ENCODE data around the gene RBMS1. TPM values are rescaled to one million over a fixed set of nuclear protein-coding genes. Genes with fewer than 3 reads are reported as not detected.

RBMS1 gene
- total and polyA plus RNA-seq, 2 experiments from 2014 or later: 55.5 to 94.8 TPM

DNA sequence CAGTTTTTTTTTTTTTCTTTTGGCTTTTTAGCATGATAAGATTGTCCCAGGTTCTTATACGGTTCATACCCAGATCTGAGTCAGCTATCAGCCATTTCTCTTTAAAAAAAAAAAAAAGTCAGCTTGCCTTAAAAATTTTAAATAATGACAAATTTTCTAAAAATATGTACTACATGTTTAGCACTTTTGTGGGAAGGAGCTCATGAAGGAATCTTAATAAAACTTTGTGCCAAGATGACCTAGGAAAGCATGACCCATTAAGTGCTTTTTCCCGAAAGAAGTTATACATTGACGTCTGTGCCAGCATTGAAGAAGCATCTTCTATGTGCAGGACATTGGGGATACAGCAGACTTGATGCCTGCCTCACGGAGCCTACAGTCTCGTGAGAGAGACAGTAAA is 4.5 kb upstream of the RBMS1 start:
- H3K4me3 ChIP-seq: no peak overlapping the region
- no peaks in the 10 kb centered on the region for H3K36me3 ChIP-seq (ENCODE audit: insufficient read depth)
- H3F3A ChIP-seq (replicated peaks; ENCODE audit: low read depth): no peaks in the 10 kb centered on the region
- H3K79me2 ChIP-seq (replicated peaks; ENCODE audit: insufficient read depth): no peaks in the 10 kb centered on the region
- no peaks in the 10 kb centered on the region for H4K20me1 ChIP-seq (replicated peaks; ENCODE audit: insufficient read depth)
- H3K27ac ChIP-seq (ENCODE audit: low read depth): no peak overlapping the region
- H2AFZ ChIP-seq: no peak overlapping the region
- Mint-ChIP-seq H3K4me3 (no peak overlapping the region), H3K9me3 (no peaks in the 10 kb centered on the region), H3K27ac (no peak overlapping the region), H3K36me3 (ENCODE audit: low read depth) (no peaks in the 10 kb centered on the region), H3K27me3 (ENCODE audit: insufficient read depth, low read depth, poor library complexity) (peaks cover 2% of the 10 kb centered on the region), H3K4me1 (peaks cover 20% of the 10 kb centered on the region)
- no peak for DNase-seq (ENCODE audit: low spot score)
- TF ChIP-seq NANOG (IDR thresholded peaks at IDR 0.05; ENCODE audit: borderline replicate concordance) (no peak), ZNF114 (CRISPR knock-in tag; IDR thresholded peaks at IDR 0.05) (no peak), STAT1 (IDR thresholded peaks at IDR 0.05; ENCODE audit: unreplicated experiment) (no peak), CREB1 (CRISPR knock-in tag; IDR thresholded peaks at IDR 0.05; ENCODE audit: low read depth) (no peak), JUNB (IDR thresholded peaks at IDR 0.05; ENCODE audit: unreplicated experiment) (no peak), EZH2 (IDR thresholded peaks at IDR 0.05; ENCODE audit: low read depth, unreplicated experiment) (no peak), EZH2phosphoT487 (IDR thresholded peaks at IDR 0.05; ENCODE audit: unreplicated experiment) (no peak), ZNF331 (CRISPR knock-in tag; IDR thresholded peaks at IDR 0.05; ENCODE audit: low read depth) (no peak), POLR2AphosphoS5 (IDR thresholded peaks at IDR 0.05; ENCODE audit: low read depth) (no peak)
- TF ChIP-seq, protein P1, sequence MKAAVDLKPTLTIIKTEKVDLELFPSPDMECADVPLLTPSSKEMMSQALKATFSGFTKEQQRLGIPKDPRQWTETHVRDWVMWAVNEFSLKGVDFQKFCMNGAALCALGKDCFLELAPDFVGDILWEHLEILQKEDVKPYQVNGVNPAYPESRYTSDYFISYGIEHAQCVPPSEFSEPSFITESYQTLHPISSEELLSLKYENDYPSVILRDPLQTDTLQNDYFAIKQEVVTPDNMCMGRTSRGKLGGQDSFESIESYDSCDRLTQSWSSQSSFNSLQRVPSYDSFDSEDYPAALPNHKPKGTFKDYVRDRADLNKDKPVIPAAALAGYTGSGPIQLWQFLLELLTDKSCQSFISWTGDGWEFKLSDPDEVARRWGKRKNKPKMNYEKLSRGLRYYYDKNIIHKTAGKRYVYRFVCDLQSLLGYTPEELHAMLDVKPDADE (IDR thresholded peaks at IDR 0.05): no peak
- TF ChIP-seq, protein P2, sequence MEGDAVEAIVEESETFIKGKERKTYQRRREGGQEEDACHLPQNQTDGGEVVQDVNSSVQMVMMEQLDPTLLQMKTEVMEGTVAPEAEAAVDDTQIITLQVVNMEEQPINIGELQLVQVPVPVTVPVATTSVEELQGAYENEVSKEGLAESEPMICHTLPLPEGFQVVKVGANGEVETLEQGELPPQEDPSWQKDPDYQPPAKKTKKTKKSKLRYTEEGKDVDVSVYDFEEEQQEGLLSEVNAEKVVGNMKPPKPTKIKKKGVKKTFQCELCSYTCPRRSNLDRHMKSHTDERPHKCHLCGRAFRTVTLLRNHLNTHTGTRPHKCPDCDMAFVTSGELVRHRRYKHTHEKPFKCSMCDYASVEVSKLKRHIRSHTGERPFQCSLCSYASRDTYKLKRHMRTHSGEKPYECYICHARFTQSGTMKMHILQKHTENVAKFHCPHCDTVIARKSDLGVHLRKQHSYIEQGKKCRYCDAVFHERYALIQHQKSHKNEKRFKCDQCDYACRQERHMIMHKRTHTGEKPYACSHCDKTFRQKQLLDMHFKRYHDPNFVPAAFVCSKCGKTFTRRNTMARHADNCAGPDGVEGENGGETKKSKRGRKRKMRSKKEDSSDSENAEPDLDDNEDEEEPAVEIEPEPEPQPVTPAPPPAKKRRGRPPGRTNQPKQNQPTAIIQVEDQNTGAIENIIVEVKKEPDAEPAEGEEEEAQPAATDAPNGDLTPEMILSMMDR (conservative IDR thresholded peaks at IDR 0.05; ENCODE audit: low read depth in 2 of 2): no peak
- TF ChIP-seq, protein P3, sequence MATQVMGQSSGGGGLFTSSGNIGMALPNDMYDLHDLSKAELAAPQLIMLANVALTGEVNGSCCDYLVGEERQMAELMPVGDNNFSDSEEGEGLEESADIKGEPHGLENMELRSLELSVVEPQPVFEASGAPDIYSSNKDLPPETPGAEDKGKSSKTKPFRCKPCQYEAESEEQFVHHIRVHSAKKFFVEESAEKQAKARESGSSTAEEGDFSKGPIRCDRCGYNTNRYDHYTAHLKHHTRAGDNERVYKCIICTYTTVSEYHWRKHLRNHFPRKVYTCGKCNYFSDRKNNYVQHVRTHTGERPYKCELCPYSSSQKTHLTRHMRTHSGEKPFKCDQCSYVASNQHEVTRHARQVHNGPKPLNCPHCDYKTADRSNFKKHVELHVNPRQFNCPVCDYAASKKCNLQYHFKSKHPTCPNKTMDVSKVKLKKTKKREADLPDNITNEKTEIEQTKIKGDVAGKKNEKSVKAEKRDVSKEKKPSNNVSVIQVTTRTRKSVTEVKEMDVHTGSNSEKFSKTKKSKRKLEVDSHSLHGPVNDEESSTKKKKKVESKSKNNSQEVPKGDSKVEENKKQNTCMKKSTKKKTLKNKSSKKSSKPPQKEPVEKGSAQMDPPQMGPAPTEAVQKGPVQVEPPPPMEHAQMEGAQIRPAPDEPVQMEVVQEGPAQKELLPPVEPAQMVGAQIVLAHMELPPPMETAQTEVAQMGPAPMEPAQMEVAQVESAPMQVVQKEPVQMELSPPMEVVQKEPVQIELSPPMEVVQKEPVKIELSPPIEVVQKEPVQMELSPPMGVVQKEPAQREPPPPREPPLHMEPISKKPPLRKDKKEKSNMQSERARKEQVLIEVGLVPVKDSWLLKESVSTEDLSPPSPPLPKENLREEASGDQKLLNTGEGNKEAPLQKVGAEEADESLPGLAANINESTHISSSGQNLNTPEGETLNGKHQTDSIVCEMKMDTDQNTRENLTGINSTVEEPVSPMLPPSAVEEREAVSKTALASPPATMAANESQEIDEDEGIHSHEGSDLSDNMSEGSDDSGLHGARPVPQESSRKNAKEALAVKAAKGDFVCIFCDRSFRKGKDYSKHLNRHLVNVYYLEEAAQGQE (IDR thresholded peaks at IDR 0.05; ENCODE audit: unreplicated experiment): no peak
- TF ChIP-seq, protein P4, sequence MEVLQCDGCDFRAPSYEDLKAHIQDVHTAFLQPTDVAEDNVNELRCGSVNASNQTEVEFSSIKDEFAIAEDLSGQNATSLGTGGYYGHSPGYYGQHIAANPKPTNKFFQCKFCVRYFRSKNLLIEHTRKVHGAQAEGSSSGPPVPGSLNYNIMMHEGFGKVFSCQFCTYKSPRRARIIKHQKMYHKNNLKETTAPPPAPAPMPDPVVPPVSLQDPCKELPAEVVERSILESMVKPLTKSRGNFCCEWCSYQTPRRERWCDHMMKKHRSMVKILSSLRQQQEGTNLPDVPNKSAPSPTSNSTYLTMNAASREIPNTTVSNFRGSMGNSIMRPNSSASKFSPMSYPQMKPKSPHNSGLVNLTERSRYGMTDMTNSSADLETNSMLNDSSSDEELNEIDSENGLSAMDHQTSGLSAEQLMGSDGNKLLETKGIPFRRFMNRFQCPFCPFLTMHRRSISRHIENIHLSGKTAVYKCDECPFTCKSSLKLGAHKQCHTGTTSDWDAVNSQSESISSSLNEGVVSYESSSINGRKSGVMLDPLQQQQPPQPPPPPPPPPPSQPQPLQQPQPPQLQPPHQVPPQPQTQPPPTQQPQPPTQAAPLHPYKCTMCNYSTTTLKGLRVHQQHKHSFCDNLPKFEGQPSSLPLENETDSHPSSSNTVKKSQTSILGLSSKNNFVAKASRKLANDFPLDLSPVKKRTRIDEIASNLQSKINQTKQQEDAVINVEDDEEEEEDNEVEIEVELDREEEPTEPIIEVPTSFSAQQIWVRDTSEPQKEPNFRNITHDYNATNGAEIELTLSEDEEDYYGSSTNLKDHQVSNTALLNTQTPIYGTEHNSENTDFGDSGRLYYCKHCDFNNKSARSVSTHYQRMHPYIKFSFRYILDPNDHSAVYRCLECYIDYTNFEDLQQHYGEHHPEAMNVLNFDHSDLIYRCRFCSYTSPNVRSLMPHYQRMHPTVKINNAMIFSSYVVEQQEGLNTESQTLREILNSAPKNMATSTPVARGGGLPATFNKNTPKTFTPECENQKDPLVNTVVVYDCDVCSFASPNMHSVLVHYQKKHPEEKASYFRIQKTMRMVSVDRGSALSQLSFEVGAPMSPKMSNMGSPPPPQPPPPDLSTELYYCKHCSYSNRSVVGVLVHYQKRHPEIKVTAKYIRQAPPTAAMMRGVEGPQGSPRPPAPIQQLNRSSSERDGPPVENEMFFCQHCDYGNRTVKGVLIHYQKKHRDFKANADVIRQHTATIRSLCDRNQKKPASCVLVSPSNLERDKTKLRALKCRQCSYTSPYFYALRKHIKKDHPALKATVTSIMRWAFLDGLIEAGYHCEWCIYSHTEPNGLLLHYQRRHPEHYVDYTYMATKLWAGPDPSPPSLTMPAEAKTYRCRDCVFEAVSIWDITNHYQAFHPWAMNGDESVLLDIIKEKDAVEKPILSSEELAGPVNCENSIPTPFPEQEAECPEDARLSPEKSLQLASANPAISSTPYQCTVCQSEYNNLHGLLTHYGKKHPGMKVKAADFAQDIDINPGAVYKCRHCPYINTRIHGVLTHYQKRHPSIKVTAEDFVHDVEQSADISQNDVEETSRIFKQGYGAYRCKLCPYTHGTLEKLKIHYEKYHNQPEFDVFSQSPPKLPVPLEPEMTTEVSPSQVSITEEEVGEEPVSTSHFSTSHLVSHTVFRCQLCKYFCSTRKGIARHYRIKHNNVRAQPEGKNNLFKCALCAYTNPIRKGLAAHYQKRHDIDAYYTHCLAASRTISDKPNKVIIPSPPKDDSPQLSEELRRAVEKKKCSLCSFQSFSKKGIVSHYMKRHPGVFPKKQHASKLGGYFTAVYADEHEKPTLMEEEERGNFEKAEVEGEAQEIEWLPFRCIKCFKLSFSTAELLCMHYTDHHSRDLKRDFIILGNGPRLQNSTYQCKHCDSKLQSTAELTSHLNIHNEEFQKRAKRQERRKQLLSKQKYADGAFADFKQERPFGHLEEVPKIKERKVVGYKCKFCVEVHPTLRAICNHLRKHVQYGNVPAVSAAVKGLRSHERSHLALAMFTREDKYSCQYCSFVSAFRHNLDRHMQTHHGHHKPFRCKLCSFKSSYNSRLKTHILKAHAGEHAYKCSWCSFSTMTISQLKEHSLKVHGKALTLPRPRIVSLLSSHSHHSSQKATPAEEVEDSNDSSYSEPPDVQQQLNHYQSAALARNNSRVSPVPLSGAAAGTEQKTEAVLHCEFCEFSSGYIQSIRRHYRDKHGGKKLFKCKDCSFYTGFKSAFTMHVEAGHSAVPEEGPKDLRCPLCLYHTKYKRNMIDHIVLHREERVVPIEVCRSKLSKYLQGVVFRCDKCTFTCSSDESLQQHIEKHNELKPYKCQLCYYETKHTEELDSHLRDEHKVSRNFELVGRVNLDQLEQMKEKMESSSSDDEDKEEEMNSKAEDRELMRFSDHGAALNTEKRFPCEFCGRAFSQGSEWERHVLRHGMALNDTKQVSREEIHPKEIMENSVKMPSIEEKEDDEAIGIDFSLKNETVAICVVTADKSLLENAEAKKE (CRISPR knock-in tag; IDR thresholded peaks at IDR 0.05): no peak
- peaks cover 4% of the 10 kb centered on the region; the same call in 1 of the 2 replicates for H3K9me2 ChIP-seq (ENCODE audit: insufficient read depth)
- ATAC-seq: no peak
- no peaks in the 10 kb centered on the region for H3K27me3 ChIP-seq (ENCODE audit: insufficient read depth)
- peaks cover 6% of the 10 kb centered on the region for H3K4me1 ChIP-seq (ENCODE audit: insufficient read depth)
- H3K4me2 ChIP-seq: no peak overlapping the region

Data from GM23338 (cell line).